IMR-90 (cell line): ENCODE measurements around the gene MERTK. TPM values are rescaled to one million over a fixed set of nuclear protein-coding genes. Genes with fewer than 3 reads are reported as not detected.

Experiments used
- ATAC-seq: fragments of 200-7000 bp; cut with Tn5 transposase; 2 replicates; pipeline ENCODE4 v1.9.1; 2020; ENCODE audit warnings: low read depth, mild to moderate bottlenecking, moderate library complexity
- BruUV-seq: library from RNA; stranded (reverse); fragments of 400-500 nt; replicated peaks from 2 replicates; lab custom pipeline; 2021; lab: Mats Ljungman, UMichigan
- CTCF ChIA-PET: fragments of 300-600 bp; formaldehyde crosslinking; extraction: SDS; loops from one replicate; lab custom pipeline; 2021; ENCODE audit warnings: antibody characterized with exemption; lab: Yijun Ruan, JAX
- POLR2A ChIA-PET: fragments of 300-600 bp; sonication (Branson Sonifier 250); formaldehyde crosslinking; loops from one replicate; lab custom pipeline; 2022; ENCODE audit warnings: antibody characterized with exemption; ENCODE audit not compliant: unreplicated experiment; lab: Charles Lee
- DNase-seq: peaks from one replicate; pipeline ENCODE4 v3.0.0; 2013
- H2AFZ ChIP-seq: replicated peaks from 2 replicates; pipeline ENCODE3; 2013; ENCODE audit warnings: low read length, mild to moderate bottlenecking; ENCODE audit not compliant: poor library complexity
- H2AK5ac ChIP-seq: 2 replicates; pipeline ENCODE4 v1.6.1; 2013; ENCODE audit warnings: low read depth, low read length, inconsistent platforms
- H2AK9ac ChIP-seq: replicated peaks from 2 replicates; pipeline ENCODE3; 2013; ENCODE audit warnings: mild to moderate bottlenecking, low read depth, low read length, moderate library complexity; ENCODE audit not compliant: poor library complexity
- H2BK120ac ChIP-seq: 2 replicates; pipeline ENCODE4 v1.6.1; 2013; ENCODE audit warnings: low read depth, low read length, inconsistent platforms
- H2BK15ac ChIP-seq: 3 replicates; pipeline ENCODE4 v1.6.1; 2013; ENCODE audit warnings: low read depth, low read length, inconsistent platforms
- H2BK20ac ChIP-seq: 2 replicates; pipeline ENCODE4 v1.6.1; 2013; ENCODE audit warnings: low read depth, mild to moderate bottlenecking, inconsistent platforms, low read length, moderate library complexity
- H2BK5ac ChIP-seq: 2 replicates; pipeline ENCODE4 v1.6.1; 2013; ENCODE audit warnings: mild to moderate bottlenecking, low read depth, low read length, inconsistent platforms; ENCODE audit not compliant: poor library complexity, severe bottlenecking
- H3K14ac ChIP-seq: replicated peaks from 2 replicates; pipeline ENCODE4 v1.6.1; 2013; ENCODE audit warnings: low read depth, low read length, inconsistent platforms
- H3K18ac ChIP-seq: 2 replicates; pipeline ENCODE4 v1.6.1; 2013; ENCODE audit warnings: low read depth, low read length, control low read depth
- H3K23ac ChIP-seq: 2 replicates; pipeline ENCODE4 v1.6.1; 2013; ENCODE audit warnings: low read depth, low read length, inconsistent platforms
- H3K27ac ChIP-seq: 2 replicates; pipeline ENCODE4 v1.5.1; 2013; ENCODE audit warnings: mild to moderate bottlenecking, control low read depth, low read length; ENCODE audit not compliant: insufficient read depth
- H3K27me3 ChIP-seq: 2 replicates; pipeline ENCODE4 v1.6.1; 2013; ENCODE audit warnings: low read length; ENCODE audit not compliant: control insufficient read depth, insufficient read depth
- H3K36me3 ChIP-seq: 2 replicates; pipeline ENCODE4 v1.6.1; 2013; ENCODE audit warnings: low read length, mixed read lengths; ENCODE audit not compliant: control insufficient read depth, insufficient read depth
- H3K4ac ChIP-seq: 2 replicates; pipeline ENCODE4 v1.6.1; 2013; ENCODE audit warnings: low read depth, low read length, inconsistent platforms
- H3K4me1 ChIP-seq: 2 replicates; pipeline ENCODE4 v1.6.1; 2013; ENCODE audit warnings: low read length, mixed read lengths; ENCODE audit not compliant: control insufficient read depth, insufficient read depth
- H3K4me2 ChIP-seq: 2 replicates; pipeline ENCODE4 v1.6.1; 2013; ENCODE audit warnings: low read depth, mild to moderate bottlenecking, control low read depth, low read length, moderate library complexity
- H3K4me3 ChIP-seq: 2 replicates; pipeline ENCODE4 v1.5.1; 2013; ENCODE audit warnings: low read depth, mild to moderate bottlenecking, control low read depth, low read length, moderate library complexity; ENCODE audit not compliant: insufficient read depth
- H3K56ac ChIP-seq: 2 replicates; pipeline ENCODE4 v1.6.1; 2013; ENCODE audit warnings: low read length, inconsistent platforms; ENCODE audit not compliant: insufficient read depth; ENCODE audit errors: extremely low read depth
- H3K79me1 ChIP-seq, 2 experiments: 2 replicates each; pipeline ENCODE4 v1.6.1; 2013; ENCODE audit warnings: low read length in 2 of 2, inconsistent platforms in 1 of 2, low read depth in 1 of 2
- H3K9ac ChIP-seq: 2 replicates; pipeline ENCODE4 v1.6.1; 2013; ENCODE audit warnings: low read depth, low read length, control low read depth
- H3K9me1 ChIP-seq: 2 replicates; pipeline ENCODE4 v1.6.1; 2013; ENCODE audit warnings: low read length, inconsistent platforms; ENCODE audit not compliant: insufficient read depth
- H3K9me3 ChIP-seq: 2 replicates; pipeline ENCODE4 v1.6.1; 2013; ENCODE audit warnings: low read length; ENCODE audit not compliant: control insufficient read depth, insufficient read depth
- H4K20me1 ChIP-seq: 2 replicates; pipeline ENCODE4 v1.6.1; 2013; ENCODE audit warnings: low read length, inconsistent platforms; ENCODE audit not compliant: insufficient read depth
- H4K5ac ChIP-seq: 2 replicates; pipeline ENCODE4 v1.6.1; 2013; ENCODE audit warnings: mild to moderate bottlenecking, low read depth, low read length, control low read depth
- H4K8ac ChIP-seq, 2 experiments: 2 replicates each; pipeline ENCODE4 v1.6.1; 2013; ENCODE audit warnings: low read depth in 2 of 2, low read length in 2 of 2, control low read depth in 1 of 2, inconsistent platforms in 1 of 2
- H4K91ac ChIP-seq: 2 replicates; pipeline ENCODE4 v1.6.1; 2013; ENCODE audit warnings: low read depth, low read length, inconsistent platforms; ENCODE audit not compliant: insufficient read depth
- CHD1 ChIP-seq: IDR thresholded peaks from 2 replicates; pipeline ENCODE4 v1.6.1; 2012; ENCODE audit warnings: low read depth, low read length, improper control_type of control experiment
- FOS ChIP-seq: fragments of 150-350 bp; IDR thresholded peaks from 2 replicates; pipeline ENCODE4 v1.6.1; 2016; ENCODE audit warnings: low read depth, low read length
- MAFK ChIP-seq: IDR thresholded peaks from 2 replicates; pipeline ENCODE4 v1.6.1; 2012; ENCODE audit warnings: low read depth, low read length, improper control_type of control experiment
- MAZ ChIP-seq: IDR thresholded peaks from 2 replicates; pipeline ENCODE4 v1.6.1; 2012; ENCODE audit warnings: low read depth, mild to moderate bottlenecking, low read length, improper control_type of control experiment, moderate library complexity, borderline replicate concordance
- NFE2L2 ChIP-seq: fragments of 150-350 bp; IDR thresholded peaks from 2 replicates; pipeline ENCODE4 v1.6.1; 2016; ENCODE audit warnings: low read depth, mild to moderate bottlenecking, low read length
- RAD21 ChIP-seq: IDR thresholded peaks from 2 replicates; pipeline ENCODE4 v1.6.1; 2012; ENCODE audit warnings: low read length, improper control_type of control experiment
- RCOR1 ChIP-seq: IDR thresholded peaks from 2 replicates; pipeline ENCODE4 v1.6.1; 2012; ENCODE audit warnings: mild to moderate bottlenecking, low read length, improper control_type of control experiment; ENCODE audit not compliant: insufficient replicate concordance
- RFX5 ChIP-seq: IDR thresholded peaks from 2 replicates; pipeline ENCODE4 v1.8.0; 2012; ENCODE audit warnings: low read depth, mild to moderate bottlenecking, low read length, moderate library complexity
- WGBS, 2 experiments: methylation state at CpG; one replicate each; pipeline versions ENCODE4 v1.1.5 to v1.1.7; 2013; ENCODE audit warnings: missing lambda C conversion rate in 2 of 2; ENCODE audit not compliant: insufficient read length in 1 of 2; ENCODE audit errors: extremely low coverage in 2 of 2; 5-methylcytosine and 5-hydroxymethylcytosine counted together
- dilution Hi-C: fragments of 300-500 bp; cut with HindIII; formaldehyde crosslinking; loops from one replicate; pipeline ENCODE4 v1.14.3; 2018; ENCODE audit warnings: low sequenced_read_pairs; ENCODE audit not compliant: unreplicated experiment
- in situ Hi-C: fragments of 300-500 bp; cut with MboI; formaldehyde crosslinking; loops from 3 replicates; pipeline ENCODE4 v1.14.3; 2019; ENCODE audit warnings: low sequenced_read_pairs, inconsistent platforms, mixed read lengths
- intact Hi-C: fragments of 100-400 bp; cut with micrococcal nuclease; formaldehyde crosslinking; loops from 2 replicates; pipeline ENCODE4 v1.10.0; 2022
- polyA plus RNA-seq, 3 experiments: library from polyadenylated mRNA; depleted of rRNA; stranded (reverse); fragments of >200 nt; gene quantifications; 2 replicates each; pipeline ENCODE4 v1.2.3, GENCODE V29; 2012; ENCODE audit warnings: low replicate concordance in 1 of 3
- total RNA-seq: library from RNA; depleted of rRNA; stranded (reverse); fragments of >200 nt; gene quantifications from 2 replicates; pipeline ENCODE4 v1.2.3, GENCODE V29; 2012
- TF ChIP-seq, protein P1 (sequence below): fragments of 150-350 bp; IDR thresholded peaks from 2 replicates; pipeline ENCODE4 v1.6.1; 2016; ENCODE audit warnings: low read depth, mild to moderate bottlenecking, low read length, moderate library complexity, borderline replicate concordance

The MERTK gene
- total and polyA plus RNA-seq, 2 of the 4 experiments (the other 2 are of a cell fraction): 0.36 to 0.62 TPM

DNA sequence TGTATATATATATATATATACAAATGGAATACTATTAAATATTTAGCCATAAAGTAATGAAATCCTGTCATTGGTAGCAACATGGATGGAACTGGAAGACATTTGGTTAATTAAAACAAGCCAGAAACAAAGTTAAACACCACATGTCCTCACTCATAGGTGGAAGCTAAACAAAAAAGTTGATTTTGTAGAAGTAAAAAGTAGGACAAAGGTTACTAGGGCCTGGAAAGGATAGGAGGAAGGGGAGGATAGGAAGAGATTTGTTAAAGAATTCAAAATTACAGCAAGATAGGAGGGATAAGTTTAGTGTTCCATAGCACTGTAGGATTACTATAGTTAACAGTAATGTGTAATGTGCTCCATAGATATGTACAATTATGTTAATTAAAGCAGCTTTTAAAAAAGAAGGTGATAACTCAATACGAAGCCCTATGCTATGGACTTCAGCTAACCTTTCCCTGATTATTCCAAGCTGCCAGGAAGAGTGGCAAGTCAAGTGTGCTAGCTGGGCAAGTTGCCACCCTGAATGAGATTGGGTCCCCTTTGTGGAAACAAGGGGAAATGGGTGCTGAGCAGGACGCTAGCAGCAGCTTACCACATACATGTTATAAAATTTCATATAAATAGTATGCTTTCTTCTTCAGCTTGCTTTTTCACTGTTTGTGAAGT, 12.3 kb downstream of the MERTK start:
- H3K36me3 ChIP-seq: no peaks in the 10 kb centered on the region
- H3K79me1 ChIP-seq: no peaks in the 10 kb centered on the region
- H3K4me2 ChIP-seq: no peak overlapping the region; the same call in 1 of the 2 replicates
- no peak overlapping the region for H4K5ac ChIP-seq
- intact Hi-C loops: no loop called here
- no peak overlapping the region for H2BK120ac ChIP-seq
- no peak overlapping the region for H2BK15ac ChIP-seq
- no peak overlapping the region for H4K8ac ChIP-seq
- ChIA-PET CTCF (no interaction called here), POLR2A (no interaction called here)
- H2BK20ac ChIP-seq: no peak overlapping the region
- no peak overlapping the region for H2AK9ac ChIP-seq
- peaks cover 4% of the 10 kb centered on the region; the same call in 1 of the 2 replicates for H3K4me1 ChIP-seq
- H3K27me3 ChIP-seq: peaks cover 12% of the 10 kb centered on the region
- H3K14ac ChIP-seq: no peak overlapping the region
- no CpG with 5 or more reads among the region's 2 CpGs for WGBS, 2 experiments
- H2AFZ ChIP-seq: no peak overlapping the region
- H2AK5ac ChIP-seq: no peak overlapping the region
- H3K27ac ChIP-seq: no peak overlapping the region
- H3K18ac ChIP-seq: no peak overlapping the region; the same call in 1 of the 2 replicates
- H3K4me3 ChIP-seq: no peak overlapping the region
- no peak overlapping the region for H4K91ac ChIP-seq
- no peak; the same call in 1 of the 2 replicates for ATAC-seq
- H3K23ac ChIP-seq: no peak overlapping the region
- H3K9ac ChIP-seq: no peak overlapping the region
- no TSS peak for BruUV-seq
- no peak overlapping the region for H3K56ac ChIP-seq
- in situ Hi-C loops: no loop called here
- no peak overlapping the region for H3K4ac ChIP-seq
- TF ChIP-seq RCOR1: no peak
- TF ChIP-seq MAFK: no peak
- no peak for TF ChIP-seq MAZ
- no peak for TF ChIP-seq RAD21
- TF ChIP-seq RFX5: no peak
- TF ChIP-seq, protein P1, sequence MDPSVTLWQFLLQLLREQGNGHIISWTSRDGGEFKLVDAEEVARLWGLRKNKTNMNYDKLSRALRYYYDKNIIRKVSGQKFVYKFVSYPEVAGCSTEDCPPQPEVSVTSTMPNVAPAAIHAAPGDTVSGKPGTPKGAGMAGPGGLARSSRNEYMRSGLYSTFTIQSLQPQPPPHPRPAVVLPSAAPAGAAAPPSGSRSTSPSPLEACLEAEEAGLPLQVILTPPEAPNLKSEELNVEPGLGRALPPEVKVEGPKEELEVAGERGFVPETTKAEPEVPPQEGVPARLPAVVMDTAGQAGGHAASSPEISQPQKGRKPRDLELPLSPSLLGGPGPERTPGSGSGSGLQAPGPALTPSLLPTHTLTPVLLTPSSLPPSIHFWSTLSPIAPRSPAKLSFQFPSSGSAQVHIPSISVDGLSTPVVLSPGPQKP: no peak
- TF ChIP-seq NFE2L2: no peak
- TF ChIP-seq FOS: no peak
- no peak for TF ChIP-seq CHD1
- no peak for DNase-seq
- H3K9me1 ChIP-seq: no peaks in the 10 kb centered on the region
- no peaks in the 10 kb centered on the region for H4K20me1 ChIP-seq
- no peak overlapping the region for H2BK5ac ChIP-seq
- dilution Hi-C loops: no loop called here
- no peaks in the 10 kb centered on the region for H3K9me3 ChIP-seq
